OCI-LY3 (cell line): ENCODE data around the gene IL1RAP.

ENCODE experiments used
- H2AFZ ChIP-seq: fragments of 200-600, 300-600 bp; shearing (Covaris generic); 2 replicates; pipeline ENCODE4 v1.6.0; 2014; ENCODE audit warnings: antibody characterized with exemption, low read depth, low read length
- H3K27ac ChIP-seq: fragments of 200-600, 300-600 bp; sonication (generic); 2 replicates; pipeline ENCODE4 v1.5.1; 2014; ENCODE audit warnings: mild to moderate bottlenecking, low read length, moderate library complexity, mixed read lengths
- H3K27me3 ChIP-seq: fragments of 200-600, 300-600 bp; sonication (generic); 2 replicates; pipeline ENCODE4 v1.6.1; 2014; ENCODE audit warnings: low read depth, low read length, mixed read lengths
- H3K36me3 ChIP-seq: fragments of 200-600, 300-600 bp; sonication (generic); replicated peaks from 2 replicates; pipeline ENCODE3; 2014; ENCODE audit warnings: low read depth, low read length, mixed read lengths
- H3K4me1 ChIP-seq: fragments of 300-600, 200-600 bp; sonication (generic); 2 replicates; pipeline ENCODE4 v1.6.1; 2014; ENCODE audit warnings: low read length, mixed read lengths
- H3K4me2 ChIP-seq: fragments of 200-600, 300-600 bp; sonication (generic); 2 replicates; pipeline ENCODE4 v1.6.1; 2014; ENCODE audit warnings: low read length, mixed read lengths
- H3K4me3 ChIP-seq: fragments of 300-600, 200-600 bp; sonication (generic); 2 replicates; pipeline ENCODE4 v1.5.1; 2014; ENCODE audit warnings: antibody characterized with exemption, mild to moderate bottlenecking, low read length, moderate library complexity
- H3K79me2 ChIP-seq: fragments of 300-600, 200-600 bp; shearing (Covaris generic); 2 replicates; pipeline ENCODE4 v1.6.1; 2014; ENCODE audit warnings: mild to moderate bottlenecking, low read length, mixed read lengths
- H3K9ac ChIP-seq: fragments of 300-600, 200-600 bp; shearing (Covaris generic); 2 replicates; pipeline ENCODE4 v1.6.0; 2014; ENCODE audit warnings: mild to moderate bottlenecking, low read length, moderate library complexity
- H3K9me3 ChIP-seq: fragments of 200-600, 300-600 bp; shearing (Covaris generic); 2 replicates; pipeline ENCODE4 v1.6.1; 2014; ENCODE audit warnings: low read length, mixed read lengths; ENCODE audit not compliant: insufficient read depth
- H4K20me1 ChIP-seq: fragments of 200-600, 300-600 bp; sonication (generic); 2 replicates; pipeline ENCODE4 v1.6.1; 2016; ENCODE audit warnings: low read length, mixed read lengths; ENCODE audit not compliant: insufficient read depth
- CTCF ChIP-seq: fragments of 200-600, 300-600 bp; sonication (generic); IDR thresholded peaks from 2 replicates; pipeline ENCODE4 v1.5.1; 2014; ENCODE audit warnings: antibody characterized with exemption, low read length, low read depth
- EZH2phosphoT487 ChIP-seq: fragments of 200-600 bp; shearing (Covaris generic); IDR thresholded peaks from 2 replicates; pipeline ENCODE4 v1.6.1; 2018; ENCODE audit warnings: antibody characterized with exemption, mixed run types, low read depth

The IL1RAP gene

GRCh38 chr3:190618330-190619030 lies 104.6 kb downstream of the IL1RAP start:
- H3K4me3 ChIP-seq = peak overlapping the region; percentile 61
- peak overlapping the region; percentile 68 for H2AFZ ChIP-seq
- peak overlapping the region; percentile 19; the same call in 1 of the 2 replicates for H3K9ac ChIP-seq
- no peaks in the 10 kb centered on the region for H3K27me3 ChIP-seq
- H3K27ac ChIP-seq = peak overlapping the region; percentile 36
- TF ChIP-seq CTCF (no peak), EZH2phosphoT487 (no peak)
- H4K20me1 ChIP-seq = no peaks in the 10 kb centered on the region
- peaks cover 26% of the 10 kb centered on the region for H3K4me1 ChIP-seq
- no peaks in the 10 kb centered on the region for H3K9me3 ChIP-seq
- no peaks in the 10 kb centered on the region for H3K79me2 ChIP-seq
- H3K4me2 ChIP-seq = peak overlapping the region; percentile 84
- no peaks in the 10 kb centered on the region for H3K36me3 ChIP-seq

- Histone ChIP-seq H2AFZ (no peak overlapping the region), H3K9me3 (no peaks in the 10 kb centered on the region), H3K4me3 (no peak overlapping the region), H3K27ac (no peak overlapping the region), H3K4me2 (no peak overlapping the region), H3K79me2 (no peaks in the 10 kb centered on the region), H3K9ac (no peak overlapping the region), H4K20me1 (no peaks in the 10 kb centered on the region), H3K27me3 (no peaks in the 10 kb centered on the region), H3K36me3 (no peaks in the 10 kb centered on the region), H3K4me1 (peaks cover 26% of the 10 kb centered on the region)
- TF ChIP-seq EZH2phosphoT487 (no peak), CTCF (no peak)
Measured at GRCh38 chr3:190619353-190619752, 105.5 kb downstream of the IL1RAP start.

GRCh38 chr3:190619761-190620160 lies 105.9 kb downstream of the IL1RAP start:
- no peak overlapping the region for H3K27ac ChIP-seq
- no peaks in the 10 kb centered on the region for H4K20me1 ChIP-seq
- no peaks in the 10 kb centered on the region for H3K79me2 ChIP-seq
- no peak overlapping the region for H3K4me3 ChIP-seq
- H3K9me3 ChIP-seq = no peaks in the 10 kb centered on the region
- H3K27me3 ChIP-seq = no peaks in the 10 kb centered on the region
- no peak overlapping the region for H3K4me2 ChIP-seq
- H3K4me1 ChIP-seq = peaks cover 26% of the 10 kb centered on the region
- no peak overlapping the region for H2AFZ ChIP-seq
- no peak for TF ChIP-seq CTCF
- TF ChIP-seq EZH2phosphoT487 = no peak
- H3K9ac ChIP-seq = no peak overlapping the region
- H3K36me3 ChIP-seq = no peaks in the 10 kb centered on the region

- Histone ChIP-seq H3K4me2 (no peak overlapping the region), H3K27ac (no peak overlapping the region)
- no peak for TF ChIP-seq CTCF
- no peak for TF ChIP-seq EZH2phosphoT487
Measured at GRCh38 chr3:190620886-190621608, 107.2 kb downstream of the IL1RAP start.

More at GRCh38 chr3:190620886-190621608, 107.2 kb downstream of the IL1RAP start:
- Histone ChIP-seq H3K9ac (no peak overlapping the region), H3K4me3 (no peak overlapping the region), H3K79me2 (no peaks in the 10 kb centered on the region), H3K36me3 (no peaks in the 10 kb centered on the region), H3K9me3 (no peaks in the 10 kb centered on the region), H4K20me1 (no peaks in the 10 kb centered on the region), H3K4me1 (peaks cover 26% of the 10 kb centered on the region), H3K27me3 (no peaks in the 10 kb centered on the region), H2AFZ (no peak overlapping the region)
